DOHH2 (cell line): ENCODE data around the gene CEMIP.

ENCODE experiments used
- H3F3A ChIP-seq: fragments of 200-600 bp; sonication (generic), shearing (Covaris generic); 2 replicates; pipeline ENCODE4 v1.6.0; 2016; ENCODE audit warnings: antibody characterized with exemption, mild to moderate bottlenecking; ENCODE audit not compliant: control insufficient read depth, insufficient read depth
- H3K27ac ChIP-seq: fragments of 200-600 bp; sonication (generic); 2 replicates; pipeline ENCODE4 v1.5.1; 2014; ENCODE audit warnings: low read depth, mild to moderate bottlenecking, low read length, moderate library complexity
- H3K27me3 ChIP-seq: fragments of 200-600 bp; sonication (generic); 2 replicates; pipeline ENCODE4 v1.6.1; 2014; ENCODE audit warnings: mild to moderate bottlenecking, low read length, mixed read lengths; ENCODE audit not compliant: control insufficient read depth
- H3K36me3 ChIP-seq: fragments of 200-600 bp; sonication (generic); 2 replicates; pipeline ENCODE4 v1.6.1; 2014; ENCODE audit warnings: mild to moderate bottlenecking, low read length, moderate library complexity, mixed read lengths; ENCODE audit not compliant: control insufficient read depth
- H3K4me1 ChIP-seq: fragments of 200-600 bp; sonication (generic); 2 replicates; pipeline ENCODE4 v1.6.1; 2014; ENCODE audit warnings: mild to moderate bottlenecking, low read length, mixed read lengths; ENCODE audit not compliant: control insufficient read depth
- H3K4me2 ChIP-seq: fragments of 200-600 bp; sonication (generic); 2 replicates; pipeline ENCODE4 v1.6.0; 2014; ENCODE audit warnings: mild to moderate bottlenecking, low read length, moderate library complexity
- H3K4me3 ChIP-seq: fragments of 200-600 bp; sonication (generic); 2 replicates; pipeline ENCODE4 v1.5.1; 2014; ENCODE audit warnings: mild to moderate bottlenecking, low read length, mixed read lengths
- H3K79me2 ChIP-seq: fragments of 200-600 bp; sonication (generic); 2 replicates; pipeline ENCODE4 v1.6.1; 2014; ENCODE audit warnings: mild to moderate bottlenecking, low read length, mixed read lengths; ENCODE audit not compliant: control insufficient read depth
- H3K9me2 ChIP-seq: fragments of 200-600 bp; sonication (generic); replicated peaks from 2 replicates; pipeline ENCODE4 v1.6.1; 2014; ENCODE audit warnings: mild to moderate bottlenecking, low read length, mixed read lengths; ENCODE audit not compliant: control insufficient read depth
- H3K9me3 ChIP-seq: fragments of 200-600 bp; sonication (generic); 2 replicates; pipeline ENCODE4 v1.6.1; 2014; ENCODE audit warnings: antibody characterized with exemption, low read length, mixed read lengths; ENCODE audit not compliant: control insufficient read depth, insufficient read depth
- H4K20me1 ChIP-seq: fragments of 200-600 bp; sonication (generic); 2 replicates; pipeline ENCODE4 v1.6.0; 2014; ENCODE audit warnings: low read depth, mild to moderate bottlenecking, antibody characterized with exemption, low read length, moderate library complexity; ENCODE audit not compliant: control insufficient read depth, insufficient read depth
- EZH2phosphoT487 ChIP-seq: fragments of 200-600 bp; sonication (generic); IDR thresholded peaks from 2 replicates; pipeline ENCODE4 v1.6.1; 2017; ENCODE audit warnings: borderline replicate concordance, mild to moderate bottlenecking, antibody characterized with exemption, low read length, moderate library complexity, mixed read lengths
- TF ChIP-seq, protein P1 (sequence below): fragments of 200-600 bp; sonication (generic); IDR thresholded peaks from one replicate; pipeline ENCODE4 v1.5.1; 2014; ENCODE audit warnings: antibody characterized with exemption, mild to moderate bottlenecking, low read depth, low read length; ENCODE audit not compliant: poor library complexity, severe bottlenecking

CEMIP gene

DNA sequence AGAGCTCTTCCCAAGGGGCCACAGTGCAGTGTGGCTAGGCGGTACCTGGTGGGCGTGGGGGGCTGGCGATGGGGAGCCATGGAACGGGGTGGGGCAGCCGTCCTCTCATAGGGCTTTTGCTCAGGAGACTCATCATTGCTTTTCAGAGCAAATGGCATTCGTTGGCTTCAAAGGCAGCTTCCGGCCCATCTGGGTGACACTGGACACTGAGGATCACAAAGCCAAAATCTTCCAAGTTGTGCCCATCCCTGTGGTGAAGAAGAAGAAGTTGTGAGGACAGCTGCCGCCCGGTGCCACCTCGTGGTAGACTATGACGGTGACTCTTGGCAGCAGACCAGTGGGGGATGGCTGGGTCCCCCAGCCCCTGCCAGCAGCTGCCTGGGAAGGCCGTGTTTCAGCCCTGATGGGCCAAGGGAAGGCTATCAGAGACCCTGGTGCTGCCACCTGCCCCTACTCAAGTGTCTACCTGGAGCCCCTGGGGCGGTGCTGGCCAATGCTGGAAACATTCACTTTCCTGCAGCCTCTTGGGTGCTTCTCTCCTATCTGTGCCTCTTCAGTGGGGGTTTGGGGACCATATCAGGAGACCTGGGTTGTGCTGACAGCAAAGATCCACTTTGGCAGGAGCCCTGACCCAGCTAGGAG lies 169.6 kb downstream of the CEMIP start:
- H3K4me3 ChIP-seq = no peak overlapping the region
- peaks cover 21% of the 10 kb centered on the region for H3K36me3 ChIP-seq
- H3K9me2 ChIP-seq = no peaks in the 10 kb centered on the region
- no peak overlapping the region for H3K27ac ChIP-seq
- H3F3A ChIP-seq = no peaks in the 10 kb centered on the region
- no peaks in the 10 kb centered on the region for H3K79me2 ChIP-seq
- TF ChIP-seq, protein P1, sequence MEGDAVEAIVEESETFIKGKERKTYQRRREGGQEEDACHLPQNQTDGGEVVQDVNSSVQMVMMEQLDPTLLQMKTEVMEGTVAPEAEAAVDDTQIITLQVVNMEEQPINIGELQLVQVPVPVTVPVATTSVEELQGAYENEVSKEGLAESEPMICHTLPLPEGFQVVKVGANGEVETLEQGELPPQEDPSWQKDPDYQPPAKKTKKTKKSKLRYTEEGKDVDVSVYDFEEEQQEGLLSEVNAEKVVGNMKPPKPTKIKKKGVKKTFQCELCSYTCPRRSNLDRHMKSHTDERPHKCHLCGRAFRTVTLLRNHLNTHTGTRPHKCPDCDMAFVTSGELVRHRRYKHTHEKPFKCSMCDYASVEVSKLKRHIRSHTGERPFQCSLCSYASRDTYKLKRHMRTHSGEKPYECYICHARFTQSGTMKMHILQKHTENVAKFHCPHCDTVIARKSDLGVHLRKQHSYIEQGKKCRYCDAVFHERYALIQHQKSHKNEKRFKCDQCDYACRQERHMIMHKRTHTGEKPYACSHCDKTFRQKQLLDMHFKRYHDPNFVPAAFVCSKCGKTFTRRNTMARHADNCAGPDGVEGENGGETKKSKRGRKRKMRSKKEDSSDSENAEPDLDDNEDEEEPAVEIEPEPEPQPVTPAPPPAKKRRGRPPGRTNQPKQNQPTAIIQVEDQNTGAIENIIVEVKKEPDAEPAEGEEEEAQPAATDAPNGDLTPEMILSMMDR = no peak
- no peak for TF ChIP-seq EZH2phosphoT487
- no peaks in the 10 kb centered on the region for H3K27me3 ChIP-seq
- H4K20me1 ChIP-seq = no peaks in the 10 kb centered on the region
- peaks cover 10% of the 10 kb centered on the region for H3K4me1 ChIP-seq
- no peaks in the 10 kb centered on the region for H3K9me3 ChIP-seq
- H3K4me2 ChIP-seq = no peak overlapping the region

DNA sequence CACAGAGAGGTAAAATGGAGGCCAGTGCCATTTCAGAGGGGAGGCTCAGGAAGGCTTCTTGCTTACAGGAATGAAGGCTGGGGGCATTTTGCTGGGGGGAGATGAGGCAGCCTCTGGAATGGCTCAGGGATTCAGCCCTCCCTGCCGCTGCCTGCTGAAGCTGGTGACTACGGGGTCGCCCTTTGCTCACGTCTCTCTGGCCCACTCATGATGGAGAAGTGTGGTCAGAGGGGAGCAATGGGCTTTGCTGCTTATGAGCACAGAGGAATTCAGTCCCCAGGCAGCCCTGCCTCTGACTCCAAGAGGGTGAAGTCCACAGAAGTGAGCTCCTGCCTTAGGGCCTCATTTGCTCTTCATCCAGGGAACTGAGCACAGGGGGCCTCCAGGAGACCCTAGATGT lies 170.6 kb downstream of the CEMIP start:
- H3K79me2 ChIP-seq = no peaks in the 10 kb centered on the region
- H3K4me1 ChIP-seq = peaks cover 10% of the 10 kb centered on the region
- no peaks in the 10 kb centered on the region for H3F3A ChIP-seq
- no peak overlapping the region for H3K4me3 ChIP-seq
- H3K27me3 ChIP-seq = no peaks in the 10 kb centered on the region
- H3K4me2 ChIP-seq = no peak overlapping the region
- no peak overlapping the region for H3K27ac ChIP-seq
- peaks cover 21% of the 10 kb centered on the region for H3K36me3 ChIP-seq
- H4K20me1 ChIP-seq = no peaks in the 10 kb centered on the region
- TF ChIP-seq, protein P1 = no peak
- TF ChIP-seq EZH2phosphoT487 = no peak
- H3K9me3 ChIP-seq = no peaks in the 10 kb centered on the region
- H3K9me2 ChIP-seq = no peaks in the 10 kb centered on the region

DNA sequence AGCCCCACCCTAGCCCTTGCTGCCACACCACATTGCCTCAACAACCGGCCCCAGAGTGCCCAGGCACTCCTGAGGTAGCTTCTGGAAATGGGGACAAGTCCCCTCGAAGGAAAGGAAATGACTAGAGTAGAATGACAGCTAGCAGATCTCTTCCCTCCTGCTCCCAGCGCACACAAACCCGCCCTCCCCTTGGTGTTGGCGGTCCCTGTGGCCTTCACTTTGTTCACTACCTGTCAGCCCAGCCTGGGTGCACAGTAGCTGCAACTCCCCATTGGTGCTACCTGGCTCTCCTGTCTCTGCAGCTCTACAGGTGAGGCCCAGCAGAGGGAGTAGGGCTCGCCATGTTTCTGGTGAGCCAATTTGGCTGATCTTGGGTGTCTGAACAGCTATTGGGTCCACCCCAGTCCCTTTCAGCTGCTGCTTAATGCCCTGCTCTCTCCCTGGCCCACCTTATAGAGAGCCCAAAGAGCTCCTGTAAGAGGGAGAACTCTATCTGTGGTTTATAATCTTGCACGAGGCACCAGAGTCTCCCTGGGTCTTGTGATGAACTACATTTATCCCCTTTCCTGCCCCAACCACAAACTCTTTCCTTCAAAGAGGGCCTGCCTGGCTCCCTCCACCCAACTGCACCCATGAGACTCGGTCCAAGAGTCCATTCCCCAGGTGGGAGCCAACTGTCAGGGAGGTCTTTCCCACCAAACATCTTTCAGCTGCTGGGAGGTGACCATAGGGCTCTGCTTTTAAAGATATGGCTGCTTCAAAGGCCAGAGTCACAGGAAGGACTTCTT lies 171.3 kb downstream of the CEMIP start:
- peaks cover 21% of the 10 kb centered on the region for H3K36me3 ChIP-seq

More for the DNA sequence above, 171.3 kb downstream of the CEMIP start:
- Histone ChIP-seq H3F3A (no peaks in the 10 kb centered on the region), H3K27me3 (no peaks in the 10 kb centered on the region), H3K4me2 (no peak overlapping the region), H4K20me1 (no peaks in the 10 kb centered on the region), H3K27ac (no peak overlapping the region), H3K9me3 (no peaks in the 10 kb centered on the region), H3K4me3 (no peak overlapping the region), H3K9me2 (no peaks in the 10 kb centered on the region), H3K79me2 (no peaks in the 10 kb centered on the region), H3K4me1 (peaks cover 9% of the 10 kb centered on the region)
- TF ChIP-seq EZH2phosphoT487 = no peak
- TF ChIP-seq, protein P1 = no peak
